Mesenchymal stem cell (in vitro differentiated cells and primary cell): Measurements from ENCODE around the gene ADAMTSL1.

Experiments used
- DNase-seq: peaks from one replicate; pipeline ENCODE4 v3.0.0-alpha.2; 2013
- H2AFZ ChIP-seq: one replicate; pipeline ENCODE4 v1.6.1; 2013; ENCODE audit warnings: low read depth, mild to moderate bottlenecking, control low read depth, inconsistent platforms, low read length, moderate library complexity
- H2AK5ac ChIP-seq: 2 replicates; pipeline ENCODE4 v1.6.1; 2013; ENCODE audit warnings: low read length, moderate library complexity, mild to moderate bottlenecking, inconsistent platforms; ENCODE audit not compliant: severe bottlenecking
- H2BK120ac ChIP-seq: one replicate; pipeline ENCODE4 v1.6.1; 2013; ENCODE audit warnings: low read depth, mild to moderate bottlenecking, inconsistent platforms, low read length, moderate library complexity
- H2BK12ac ChIP-seq, 2 experiments: one replicate each; pipeline ENCODE4 v1.6.1; 2013; ENCODE audit warnings: inconsistent platforms in 2 of 2, low read length in 2 of 2, mild to moderate bottlenecking in 2 of 2, moderate library complexity in 2 of 2, control low read depth in 1 of 2
- H2BK15ac ChIP-seq: one replicate; pipeline ENCODE4 v1.6.1; 2013; ENCODE audit warnings: mild to moderate bottlenecking, low read depth, inconsistent platforms; ENCODE audit not compliant: poor library complexity, severe bottlenecking
- H2BK5ac ChIP-seq: 2 replicates; pipeline ENCODE4 v1.6.1; 2013; ENCODE audit warnings: low read depth, mild to moderate bottlenecking, low read length, control low read depth, inconsistent platforms; ENCODE audit not compliant: poor library complexity, severe bottlenecking
- H3K14ac ChIP-seq, 2 experiments: one replicate each; pipeline ENCODE4 v1.6.1; 2013; ENCODE audit warnings: inconsistent platforms in 2 of 2, low read length in 2 of 2, control low read depth in 1 of 2, mild to moderate bottlenecking in 1 of 2, moderate library complexity in 1 of 2
- H3K18ac ChIP-seq, 2 experiments: one replicate each; pipeline ENCODE4 v1.6.1; 2013; ENCODE audit warnings: inconsistent platforms in 2 of 2, low read length in 2 of 2, control low read depth in 1 of 2, low read depth in 1 of 2, mild to moderate bottlenecking in 1 of 2
- H3K23ac ChIP-seq, 2 experiments: one replicate each; pipeline ENCODE4 v1.6.1; 2013; ENCODE audit warnings: inconsistent platforms in 2 of 2, low read length in 2 of 2, mild to moderate bottlenecking in 2 of 2, moderate library complexity in 2 of 2, control low read depth in 1 of 2
- H3K27ac ChIP-seq: 2 replicates; pipeline ENCODE4 v1.5.1; 2013; ENCODE audit warnings: mild to moderate bottlenecking, moderate library complexity, low read length, control low read depth, inconsistent platforms; ENCODE audit not compliant: poor library complexity, severe bottlenecking
- H3K27me3 ChIP-seq, 2 experiments: 2 replicates each; pipeline versions ENCODE4 v1.6.1 to v1.7.0; 2013; ENCODE audit warnings: low read length in 2 of 2, mild to moderate bottlenecking in 2 of 2, moderate library complexity in 2 of 2, control low read depth in 1 of 2, inconsistent platforms in 1 of 2; ENCODE audit not compliant: control insufficient read depth in 1 of 2, insufficient read depth in 1 of 2
- H3K36me3 ChIP-seq, 2 experiments: 2 replicates each; pipeline versions ENCODE4 v1.6.1 to v1.7.0; 2013; ENCODE audit warnings: low read length in 2 of 2, control low read depth in 1 of 2, inconsistent platforms in 1 of 2, low read depth in 1 of 2, mild to moderate bottlenecking in 1 of 2; ENCODE audit not compliant: insufficient read depth in 2 of 2, control insufficient read depth in 1 of 2
- H3K4ac ChIP-seq, 2 experiments: one replicate each; pipeline ENCODE4 v1.6.1; 2013; ENCODE audit warnings: inconsistent platforms in 2 of 2, low read length in 2 of 2, mild to moderate bottlenecking in 2 of 2, moderate library complexity in 2 of 2, control low read depth in 1 of 2, low read depth in 1 of 2
- H3K4me1 ChIP-seq: 2 replicates; pipeline ENCODE4 v1.6.1; 2013; ENCODE audit warnings: low read depth, low read length, control low read depth; ENCODE audit not compliant: control insufficient read depth, insufficient read depth
- H3K4me2 ChIP-seq: 2 replicates; pipeline ENCODE4 v1.6.1; 2013; ENCODE audit warnings: low read length, mild to moderate bottlenecking, inconsistent platforms; ENCODE audit not compliant: poor library complexity, severe bottlenecking
- H3K4me3 ChIP-seq, 2 experiments: 2 replicates each; pipeline versions ENCODE4 v1.5.1 to v1.7.0; 2013; ENCODE audit warnings: low read length in 2 of 2, mild to moderate bottlenecking in 2 of 2, control low read depth in 1 of 2, low read depth in 1 of 2; ENCODE audit not compliant: insufficient read depth in 1 of 2
- H3K79me1 ChIP-seq: replicated peaks from 2 replicates; pipeline ENCODE4 v1.6.1; 2013; ENCODE audit warnings: mild to moderate bottlenecking, control low read depth, low read length, inconsistent platforms; ENCODE audit not compliant: poor library complexity, severe bottlenecking
- H3K9ac ChIP-seq: 2 replicates; pipeline ENCODE4 v1.7.0; 2013; ENCODE audit warnings: mild to moderate bottlenecking, low read length, moderate library complexity
- H3K9me3 ChIP-seq: 2 replicates; pipeline ENCODE4 v1.7.0; 2013; ENCODE audit warnings: mild to moderate bottlenecking, low read length; ENCODE audit not compliant: control insufficient read depth
- H4K8ac ChIP-seq: one replicate; pipeline ENCODE4 v1.6.1; 2013; ENCODE audit warnings: inconsistent platforms, mild to moderate bottlenecking, low read length, moderate library complexity
- H4K91ac ChIP-seq: one replicate; pipeline ENCODE4 v1.6.1; 2013; ENCODE audit warnings: mild to moderate bottlenecking, low read length, inconsistent platforms
- WGBS: methylation state at CpG from one replicate; pipeline ENCODE4 v1.1.7; 2013; ENCODE audit warnings: mixed read lengths; 5-methylcytosine and 5-hydroxymethylcytosine counted together

Gene ADAMTSL1

GRCh38 chr9:18638371-18639249 lies 164.7 kb downstream of the ADAMTSL1 start:
- no peak overlapping the region for H2AK5ac ChIP-seq
- H3K23ac ChIP-seq = no peak overlapping the region
- WGBS = 71% methylated on average over 6 of the region's 7 CpGs
- H3K9ac ChIP-seq = no peak overlapping the region
- H3K4me2 ChIP-seq = no peak overlapping the region
- DNase-seq = peak; percentile 9
- no peak overlapping the region for H3K4me3 ChIP-seq
- H2BK5ac ChIP-seq = no peak overlapping the region
- no peak overlapping the region for H2BK120ac ChIP-seq
- H3K9me3 ChIP-seq = no peaks in the 10 kb centered on the region
- H3K4me1 ChIP-seq = no peaks in the 10 kb centered on the region
- no peak overlapping the region for H4K91ac ChIP-seq
- no peaks in the 10 kb centered on the region for H3K27me3 ChIP-seq
- H3K79me1 ChIP-seq = no peaks in the 10 kb centered on the region
- H3K14ac ChIP-seq = no peak overlapping the region
- no peak overlapping the region for H2BK15ac ChIP-seq
- no peak overlapping the region for H3K27ac ChIP-seq
- H3K36me3 ChIP-seq = peaks cover 0 to 83% of the 10 kb centered on the region in 2 experiments
- H2BK12ac ChIP-seq = no peak overlapping the region
- no peak overlapping the region for H3K18ac ChIP-seq
- H3K4ac ChIP-seq = no peak overlapping the region
- no peak overlapping the region for H2AFZ ChIP-seq
- H4K8ac ChIP-seq = no peak overlapping the region

- Histone ChIP-seq H2BK12ac (no peak overlapping the region), H3K23ac (no peak overlapping the region), H3K14ac (no peak overlapping the region), H3K9me3 (no peaks in the 10 kb centered on the region), H3K9ac (no peak overlapping the region), H2BK120ac (no peak overlapping the region), H4K8ac (no peak overlapping the region), H3K4me2 (no peak overlapping the region), H3K4me1 (no peaks in the 10 kb centered on the region), H3K27me3 (no peaks in the 10 kb centered on the region), H3K27ac (no peak overlapping the region), H2BK5ac (no peak overlapping the region), H3K4me3 (no peak overlapping the region), H3K4ac (no peak overlapping the region), H3K36me3 (peaks cover 0 to 88% of the 10 kb centered on the region in 2 experiments), H2AK5ac (no peak overlapping the region), H3K79me1 (no peaks in the 10 kb centered on the region), H2BK15ac (no peak overlapping the region), H3K18ac (no peak overlapping the region), H2AFZ (no peak overlapping the region), H4K91ac (no peak overlapping the region)
- 79% methylated on average over 4 of the region's 4 CpGs for WGBS
- DNase-seq = no peak
These were observed 166.0 kb downstream of the ADAMTSL1 start for GRCh38 chr9:18639911-18640310.

- Histone ChIP-seq H3K14ac (no peak overlapping the region), H3K9ac (peak overlapping the region; percentile 34), H3K4me1 (no peaks in the 10 kb centered on the region), H3K79me1 (no peaks in the 10 kb centered on the region), H2AK5ac (no peak overlapping the region), H4K8ac (no peak overlapping the region), H3K27ac (no peak overlapping the region), H2AFZ (no peak overlapping the region), H2BK120ac (no peak overlapping the region), H3K36me3 (peaks cover 0 to 94% of the 10 kb centered on the region in 2 experiments), H2BK5ac (no peak overlapping the region), H3K27me3 (no peaks in the 10 kb centered on the region), H3K4ac (no peak overlapping the region), H4K91ac (no peak overlapping the region), H3K23ac (no peak overlapping the region), H3K18ac (no peak overlapping the region), H3K9me3 (no peaks in the 10 kb centered on the region), H3K4me2 (no peak overlapping the region), H2BK12ac (no peak overlapping the region), H3K4me3 (no peak overlapping the region), H2BK15ac (no peak overlapping the region)
- DNase-seq = no peak
- 100% methylated on average over 3 of the region's 5 CpGs for WGBS
These were observed 185.1 kb downstream of the ADAMTSL1 start for GRCh38 chr9:18658804-18659705.

- Histone ChIP-seq H2AK5ac (no peak overlapping the region), H3K18ac (no peak overlapping the region)
These were observed 186.0 kb downstream of the ADAMTSL1 start for GRCh38 chr9:18660001-18660400.

More at GRCh38 chr9:18660001-18660400, 186.0 kb downstream of the ADAMTSL1 start:
- Histone ChIP-seq H3K27ac (no peak overlapping the region), H3K9me3 (no peaks in the 10 kb centered on the region), H3K4me1 (no peaks in the 10 kb centered on the region), H3K79me1 (no peaks in the 10 kb centered on the region), H3K4me2 (no peak overlapping the region), H2BK15ac (no peak overlapping the region), H4K91ac (no peak overlapping the region), H2BK12ac (no peak overlapping the region), H3K9ac (no peak overlapping the region), H3K14ac (no peak overlapping the region), H2BK120ac (no peak overlapping the region), H3K23ac (no peak overlapping the region), H2AFZ (no peak overlapping the region), H4K8ac (no peak overlapping the region), H3K36me3 (peaks cover 0 to 89% of the 10 kb centered on the region in 2 experiments), H2BK5ac (no peak overlapping the region), H3K27me3 (no peaks in the 10 kb centered on the region), H3K4ac (no peak overlapping the region), H3K4me3 (no peak overlapping the region)
- no CpG with 5 or more reads among the region's 1 CpG for WGBS
- no peak for DNase-seq
